HepG2 (cell line): ENCODE measurements around the gene TUBB3. TPM values are rescaled to one million over a fixed set of nuclear protein-coding genes. Genes with fewer than 3 reads are reported as not detected.

ENCODE experiments used
- BCL3 ChIP-seq: sonication (generic); formaldehyde crosslinking; IDR thresholded peaks from 2 replicates; pipeline ENCODE4 v1.5.1; 2020; ENCODE audit warnings: mild to moderate bottlenecking, missing genetic modification reagents, moderate library complexity
- BCLAF1 ChIP-seq: fragments of 450-650 bp; IDR thresholded peaks from 2 replicates; pipeline ENCODE4 v1.6.1; 2017; ENCODE audit warnings: mild to moderate bottlenecking
- CHD2 ChIP-seq: IDR thresholded peaks from 2 replicates; pipeline ENCODE4 v1.6.1; 2011; ENCODE audit warnings: low read depth, low read length, improper control_type of control experiment
- DBP ChIP-seq: sonication (generic); formaldehyde crosslinking; IDR thresholded peaks from 2 replicates; pipeline ENCODE4 v1.4.0; 2020; ENCODE audit warnings: missing genetic modification reagents; ENCODE audit errors: not compliant biosample characterization
- DNMT3B ChIP-seq: conservative IDR thresholded peaks from 2 replicates; pipeline ENCODE4 v1.6.1; 2016; ENCODE audit warnings: missing biosample characterization, control low read depth
- FOXO1 ChIP-seq: sonication (generic); formaldehyde crosslinking; IDR thresholded peaks from 2 replicates; pipeline ENCODE4 v1.4.0; 2020; ENCODE audit warnings: missing genetic modification reagents
- GZF1 ChIP-seq: sonication (generic); formaldehyde crosslinking; IDR thresholded peaks from 2 replicates; pipeline ENCODE4 v1.5.1; 2020; ENCODE audit warnings: mild to moderate bottlenecking, missing genetic modification reagents
- HNRNPH1 ChIP-seq: fragments of 200-400 bp; formaldehyde crosslinking; optimal IDR thresholded peaks from 2 replicates; pipeline ENCODE3; 2017; ENCODE audit warnings: mild to moderate bottlenecking, low read depth, low read length
- JUND ChIP-seq: sonication (generic); formaldehyde crosslinking; IDR thresholded peaks from 2 replicates; pipeline ENCODE4 v1.8.0; 2022; ENCODE audit warnings: mild to moderate bottlenecking, missing genetic modification reagents
- KDM5B ChIP-seq: sonication (generic); formaldehyde crosslinking; IDR thresholded peaks from 2 replicates; pipeline ENCODE4 v1.4.0; 2020; ENCODE audit warnings: missing genetic modification reagents, mild to moderate bottlenecking, borderline replicate concordance
- PCBP1 ChIP-seq: fragments of 200-400 bp; formaldehyde crosslinking; IDR thresholded peaks from 2 replicates; pipeline ENCODE4 v1.6.1; 2017; ENCODE audit warnings: mild to moderate bottlenecking, low read depth, low read length, borderline replicate concordance
- TCF12 ChIP-seq, 2 experiments: fragments of 450-650 bp in 1 of 2; sonication (generic) in 1 of 2; formaldehyde crosslinking in 1 of 2; IDR thresholded peaks; 2 replicates each; pipeline versions ENCODE4 v1.6.1 to v1.8.0; 2017 to 2022; ENCODE audit warnings: antibody characterized with exemption in 1 of 2, mild to moderate bottlenecking in 1 of 2, missing genetic modification reagents in 1 of 2, moderate library complexity in 1 of 2
- TEAD3 ChIP-seq: optimal IDR thresholded peaks from 2 replicates; pipeline ENCODE3; 2016; ENCODE audit warnings: borderline replicate concordance
- TGIF2 ChIP-seq: IDR thresholded peaks from 2 replicates; pipeline ENCODE4 v1.6.1; 2016; ENCODE audit warnings: control low read depth, missing compliant biosample characterization
- ZMAT5 ChIP-seq: sonication (generic); formaldehyde crosslinking; IDR thresholded peaks from 2 replicates; pipeline ENCODE4 v1.5.0; 2020; ENCODE audit warnings: mild to moderate bottlenecking, low read depth, missing genetic modification reagents, borderline replicate concordance
- ZNF281 ChIP-seq: sonication (generic); formaldehyde crosslinking; IDR thresholded peaks from 2 replicates; pipeline ENCODE4 v1.4.0; 2020; ENCODE audit warnings: missing genetic modification reagents, borderline replicate concordance
- ZNF44 ChIP-seq: sonication (generic); formaldehyde crosslinking; IDR thresholded peaks from 2 replicates; pipeline ENCODE4 v1.5.1; 2020; ENCODE audit warnings: mild to moderate bottlenecking, missing genetic modification reagents
- polyA plus RNA-seq, 8 experiments: library from polyadenylated mRNA; depleted of rRNA in 3 of 8; stranded (reverse) in 7 of 8; unstranded in 1 of 8; fragments of >200 nt; fragmentation: Illumina TruSeq in 4 of 8; extraction: Trizol in 4 of 8; gene quantifications; 2 replicates each; pipeline versions ENCODE4 v1.2.1 to v1.2.3, GENCODE V29; 2011 to 2016; ENCODE audit warnings: low read depth in 4 of 8, missing spikeins in 1 of 8, mixed read lengths in 1 of 8; ENCODE audit not compliant: insufficient read depth in 1 of 8
- total RNA-seq, 5 experiments: library from RNA; depleted of rRNA; stranded (reverse); fragments of >200 nt; fragmentation: Illumina TruSeq; extraction: Trizol; gene quantifications; 2 replicates each; pipeline ENCODE4 v1.2.3, GENCODE V29; 2016; ENCODE audit warnings: low read depth in 1 of 5
- TF ChIP-seq, protein P1 (sequence below): sonication (generic); formaldehyde crosslinking; IDR thresholded peaks from 2 replicates; pipeline ENCODE4 v1.5.0; 2020; ENCODE audit warnings: missing genetic modification reagents, mild to moderate bottlenecking, borderline replicate concordance

Gene TUBB3
- total and polyA plus RNA-seq, 2 of the 13 experiments (the other 11 are each of a cell fraction or from before 2014, with no cell fraction given): 110 to 185 TPM

GRCh38 chr16:89915303-89916232 is 7.6 kb upstream of the TUBB3 start (continued):
- no peak for TF ChIP-seq ZNF281 (CRISPR knock-in tag)
- TF ChIP-seq, protein P1, sequence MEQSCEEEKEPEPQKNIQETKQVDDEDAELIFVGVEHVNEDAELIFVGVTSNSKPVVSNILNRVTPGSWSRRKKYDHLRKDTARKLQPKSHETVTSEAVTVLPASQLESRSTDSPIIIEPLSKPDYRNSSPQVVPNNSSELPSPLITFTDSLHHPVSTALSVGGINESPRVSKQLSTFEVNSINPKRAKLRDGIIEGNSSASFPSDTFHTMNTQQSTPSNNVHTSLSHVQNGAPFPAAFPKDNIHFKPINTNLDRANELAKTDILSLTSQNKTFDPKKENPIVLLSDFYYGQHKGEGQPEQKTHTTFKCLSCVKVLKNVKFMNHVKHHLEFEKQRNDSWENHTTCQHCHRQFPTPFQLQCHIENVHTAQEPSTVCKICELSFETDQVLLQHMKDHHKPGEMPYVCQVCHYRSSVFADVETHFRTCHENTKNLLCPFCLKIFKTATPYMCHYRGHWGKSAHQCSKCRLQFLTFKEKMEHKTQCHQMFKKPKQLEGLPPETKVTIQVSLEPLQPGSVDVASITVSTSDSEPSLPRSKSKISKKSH (CRISPR knock-in tag): peak; percentile 85
- TF ChIP-seq TGIF2 (CRISPR knock-in tag): no peak
- TF ChIP-seq TEAD3: peak; percentile 80
- no peak for TF ChIP-seq ZMAT5 (CRISPR knock-in tag)
- peak; percentile 50; the same call in 1 of the 2 replicates for TF ChIP-seq JUND (CRISPR knock-in tag)
- TF ChIP-seq GZF1 (CRISPR knock-in tag): no peak
- TF ChIP-seq BCLAF1: no peak
- no peak for TF ChIP-seq TCF12 (IDR thresholded peaks at IDR 0.05)
- TF ChIP-seq TCF12 (CRISPR knock-in tag; IDR thresholded peaks at IDR 0.05): peak; percentile 72; the same call in 1 of the 2 replicates
- peak; percentile 20 for TF ChIP-seq HNRNPH1
- peak; percentile 11; the same call in 1 of the 2 replicates for TF ChIP-seq FOXO1 (CRISPR knock-in tag)
- no peak for TF ChIP-seq DBP (CRISPR knock-in tag)
- no peak for TF ChIP-seq CHD2
- TF ChIP-seq ZNF44: peak; percentile 89
- TF ChIP-seq DNMT3B (CRISPR knock-in tag): no peak
- TF ChIP-seq BCL3 (CRISPR knock-in tag): peak; percentile 95
- TF ChIP-seq PCBP1: peak; percentile 55; the same call in 1 of the 2 replicates
- TF ChIP-seq KDM5B (CRISPR knock-in tag): peak; percentile 98
